Kidney (tissue), 14 donors: ENCODE results near the gene UBALD1. TPM values are rescaled to one million over a fixed set of nuclear protein-coding genes. Genes with fewer than 3 reads are reported as not detected.

Experiments
- DNase-seq, 5 donors: peaks; one replicate each; pipeline ENCODE4 v3.0.0-alpha.2; 2013 to 2020
- FAIRE-seq: peaks from 2 replicates; lab custom pipeline; 2012; peaks lifted over from hg19 to GRCh38; lab: Jason Lieb, UNC
- H3K27ac ChIP-seq, 2 donors: one replicate each; pipeline ENCODE4 v1.7.0; 2013; ENCODE audit warnings: low read depth in 2 of 2, low read length in 2 of 2, inconsistent platforms in 1 of 2
- H3K27me3 ChIP-seq: one replicate; pipeline ENCODE4 v1.7.1; 2013; ENCODE audit warnings: low read length, inconsistent platforms; ENCODE audit not compliant: control insufficient read depth, insufficient read depth
- H3K36me3 ChIP-seq, 3 donors: one replicate each; pipeline versions ENCODE4 v1.7.0 to v1.7.1; 2013; ENCODE audit warnings: low read length in 3 of 3, control low read depth in 1 of 3, inconsistent platforms in 1 of 3; ENCODE audit not compliant: insufficient read depth in 3 of 3, control insufficient read depth in 2 of 3
- H3K4me1 ChIP-seq, 3 donors: one replicate each; pipeline versions ENCODE4 v1.7.0 to v1.7.1; 2013; ENCODE audit warnings: low read length in 3 of 3, inconsistent platforms in 1 of 3, low read depth in 1 of 3; ENCODE audit not compliant: control insufficient read depth in 2 of 3, insufficient read depth in 2 of 3
- H3K4me3 ChIP-seq, 3 donors: one replicate each; pipeline versions ENCODE4 v1.7.0 to v1.8.1; 2013; ENCODE audit warnings: low read length in 3 of 3, control low read depth in 1 of 3, inconsistent platforms in 1 of 3
- H3K9ac ChIP-seq, 3 donors: one replicate each; pipeline versions ENCODE4 v1.7.0 to v1.7.1; 2013; ENCODE audit warnings: low read length in 3 of 3, control low read depth in 1 of 3, inconsistent platforms in 1 of 3
- H3K9me3 ChIP-seq, 3 donors: one replicate each; pipeline versions ENCODE4 v1.7.0 to v1.7.1; 2013; ENCODE audit warnings: low read length in 3 of 3, control low read depth in 1 of 3, inconsistent platforms in 1 of 3; ENCODE audit not compliant: control insufficient read depth in 2 of 3, insufficient read depth in 1 of 3
- CTCF ChIP-seq: IDR thresholded peaks from 3 replicates; pipeline ENCODE4 v1.5.1; 2012; ENCODE audit warnings: mild to moderate bottlenecking, moderate library complexity, borderline replicate concordance; ENCODE audit not compliant: insufficient read depth; ENCODE audit errors: extremely low read depth
- intact Hi-C: fragments of 100-400 bp; cut with DNase I; formaldehyde crosslinking; loops from one replicate; pipeline ENCODE4 v1.11.1; 2022
- polyA plus RNA-seq: library from polyadenylated mRNA; stranded (reverse); fragments of 350-450 nt; fragmentation: Illumina TruSeq; extraction: RNeasy Lipid Tissue Mini Kit (QIAGEN cat#74804); gene quantifications from one replicate; pipeline ENCODE4 v1.2.3, GENCODE V29; 2014; ENCODE audit warnings: low read depth, low replicate concordance; ENCODE audit not compliant: insufficient read depth
- total RNA-seq: library from RNA; stranded (reverse); fragmentation: NEBNext Ultra II Directional; extraction: Animal tissue kit (Norgen Biotek cat#: 25700); gene quantifications from one replicate; pipeline ENCODE4 v1.2.1, GENCODE V29; 2021
- donor health status: control.
- donor health status: control.
- donor health status: control.
- donor health status: control.
- donor health status: control.
- donor health status: DM: yes; HTN: yes; CAD: no.
- donor health status: Normal renal cell carcinoma (clear cell type).

Gene UBALD1
- total and polyA plus RNA-seq, 2 donors from 2014 or later, result 31.8 to 38.3 TPM

- Histone ChIP-seq H3K9me3 (no peaks in the 10 kb centered on the region), H3K27ac (no peak overlapping the region), H3K4me1 (peaks cover 0 to 18% (median 6%) of the 10 kb centered on the region in 3 donors), H3K9ac (peak overlapping the region in 1 of 3 donors; percentile 19), H3K27me3 (no peaks in the 10 kb centered on the region), H3K4me3 (no peak overlapping the region), H3K36me3 (no peaks in the 10 kb centered on the region)
- no peak for TF ChIP-seq CTCF
- DNase-seq, result peak in 2 of 5 donors; percentile 36 to 37
- intact Hi-C loops, result no loop called here
- FAIRE-seq, result no peak
These were observed 13.4 kb downstream of the UBALD1 start for GRCh38 chr16:4601036-4601863.

- peaks cover 0 to 18% (median 6%) of the 10 kb centered on the region in 3 donors for H3K4me1 ChIP-seq
- H3K4me3 ChIP-seq, result no peak overlapping the region
- H3K36me3 ChIP-seq, result no peaks in the 10 kb centered on the region
- intact Hi-C loops, result no loop called here
- no peak overlapping the region for H3K9ac ChIP-seq
- TF ChIP-seq CTCF, result no peak
- H3K9me3 ChIP-seq, result no peaks in the 10 kb centered on the region
- no peaks in the 10 kb centered on the region for H3K27me3 ChIP-seq
- no peak overlapping the region for H3K27ac ChIP-seq
- no peak for FAIRE-seq
- no peak for DNase-seq
These were observed 15.1 kb downstream of the UBALD1 start for GRCh38 chr16:4599545-4599944.

- Histone ChIP-seq H3K4me1 (peaks cover 0 to 20% (median 6%) of the 10 kb centered on the region in 3 donors), H3K27ac (no peak overlapping the region), H3K9ac (no peak overlapping the region), H3K4me3 (no peak overlapping the region), H3K9me3 (no peaks in the 10 kb centered on the region), H3K36me3 (no peaks in the 10 kb centered on the region), H3K27me3 (no peaks in the 10 kb centered on the region)
- no peak for DNase-seq
- no peak for TF ChIP-seq CTCF
- intact Hi-C loops, result no loop called here
- FAIRE-seq, result no peak
These were observed 15.7 kb downstream of the UBALD1 start for GRCh38 chr16:4599037-4599436.
